Measurements from ENCODE around the gene SELL.

GRCh38 chr1:169731446-169731845 lies 20.0 kb upstream of the SELL start:
- TF ChIP-seq CTCF (IDR thresholded peaks at IDR 0.05) (no peak), POLR2A (IDR thresholded peaks at IDR 0.05) (no peak), EP300 (IDR thresholded peaks at IDR 0.05) (no peak), POLR2AphosphoS5 (IDR thresholded peaks at IDR 0.05) (no peak)

All from sigmoid colon (tissue), 4 donors.